Measurements from ENCODE around the gene EARS2. TPM values are rescaled to one million over a fixed set of nuclear protein-coding genes. Genes with fewer than 3 reads are reported as not detected.

EARS2 gene
- total and polyA plus RNA-seq, 9 donors, result 9.5 to 29.0 (median 18.5) TPM

DNA sequence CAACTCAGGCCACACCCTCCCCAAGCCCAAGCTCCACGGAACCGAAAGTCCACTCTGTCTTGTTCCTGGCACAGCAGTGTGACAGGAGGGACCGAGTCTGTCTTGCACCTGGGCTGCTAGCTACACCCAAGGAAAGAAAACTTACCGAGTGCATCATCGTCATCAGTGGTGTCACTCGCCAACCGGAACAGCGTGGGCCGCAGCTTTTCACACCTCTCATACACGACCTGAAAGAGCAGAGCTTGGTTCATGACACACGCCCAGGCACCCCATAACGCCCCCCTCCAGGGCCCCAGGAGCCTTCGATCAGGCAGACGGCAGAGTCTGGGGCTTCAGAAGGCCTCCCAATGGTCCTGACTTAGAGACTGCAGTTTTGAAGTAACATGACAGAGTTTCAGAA lies 74.4 kb downstream of the EARS2 start:
- H3K36me3 ChIP-seq, result no peaks in the 10 kb centered on the region
- no peak for DNase-seq
- no peak overlapping the region for H3K4me3 ChIP-seq
- no peaks in the 10 kb centered on the region for H3K9me3 ChIP-seq
- 84 to 90% (median 86%) methylated on average over 14 of the region's 14 CpGs for WGBS, 3 donors
- H3K4me1 ChIP-seq (ENCODE audit: insufficient read depth), result no peaks in the 10 kb centered on the region
- intact Hi-C loops (cut with DNase I), result no loop called here
- no peak for TF ChIP-seq CTCF (IDR thresholded peaks at IDR 0.05)
- no peak for TF ChIP-seq EP300 (IDR thresholded peaks at IDR 0.05)
- no peak for TF ChIP-seq POLR2A (IDR thresholded peaks at IDR 0.05)
- H3K27me3 ChIP-seq, result no peaks in the 10 kb centered on the region
- H3K27ac ChIP-seq, result no peak overlapping the region

DNA sequence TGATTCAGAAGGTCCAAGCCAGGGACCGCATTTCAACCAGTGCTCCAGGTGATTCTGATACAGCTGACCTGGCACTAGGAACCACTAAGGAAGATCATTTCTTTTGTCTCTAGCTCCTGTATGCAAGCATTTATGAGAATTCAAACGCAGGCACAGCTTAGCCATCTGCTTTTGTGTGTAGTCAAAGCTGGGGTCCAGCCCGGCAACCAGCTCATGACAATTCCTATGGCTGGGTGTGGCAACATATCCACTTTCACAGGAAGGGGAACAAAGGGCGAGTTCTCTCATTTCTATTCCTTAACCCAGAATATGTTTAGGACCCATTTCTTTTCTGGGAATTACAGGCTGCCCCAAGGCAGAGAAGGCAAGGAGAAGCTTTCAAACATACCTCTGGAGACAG lies 76.9 kb downstream of the EARS2 start:
- WGBS, 3 donors, result 92 to 94% (median 93%) methylated on average over 4 of the region's 4 CpGs
- Histone ChIP-seq H3K36me3 (no peaks in the 10 kb centered on the region), H3K4me1 (ENCODE audit: insufficient read depth) (no peaks in the 10 kb centered on the region), H3K4me3 (no peak overlapping the region), H3K27ac (no peak overlapping the region), H3K27me3 (no peaks in the 10 kb centered on the region), H3K9me3 (no peaks in the 10 kb centered on the region)
- DNase-seq, result no peak
- intact Hi-C loops (cut with DNase I), result no loop called here
- TF ChIP-seq POLR2A (IDR thresholded peaks at IDR 0.05), result no peak
- no peak for TF ChIP-seq EP300 (IDR thresholded peaks at IDR 0.05)
- TF ChIP-seq CTCF (IDR thresholded peaks at IDR 0.05), result no peak

- H3K4me3 ChIP-seq, result no peak overlapping the region
- intact Hi-C loops (cut with DNase I), result no loop called here
- H3K27me3 ChIP-seq, result no peaks in the 10 kb centered on the region
- DNase-seq, result no peak
- H3K9me3 ChIP-seq, result no peaks in the 10 kb centered on the region
- H3K36me3 ChIP-seq, result no peaks in the 10 kb centered on the region
- no peak for TF ChIP-seq EP300 (IDR thresholded peaks at IDR 0.05)
- TF ChIP-seq CTCF (IDR thresholded peaks at IDR 0.05), result no peak
- TF ChIP-seq POLR2A (IDR thresholded peaks at IDR 0.05), result no peak
- H3K27ac ChIP-seq, result no peak overlapping the region
- WGBS, 3 donors, result 89 to 91% (median 90%) methylated on average over 3 of the region's 3 CpGs
- H3K4me1 ChIP-seq (ENCODE audit: insufficient read depth), result no peaks in the 10 kb centered on the region
Observed at GRCh38 chr16:23479138-23479537, 78.0 kb downstream of the EARS2 start.

GRCh38 chr16:23478566-23478965 lies 78.6 kb downstream of the EARS2 start:
- Histone ChIP-seq H3K9me3 (no peaks in the 10 kb centered on the region), H3K4me1 (ENCODE audit: insufficient read depth) (no peaks in the 10 kb centered on the region), H3K27me3 (no peaks in the 10 kb centered on the region), H3K36me3 (no peaks in the 10 kb centered on the region), H3K27ac (no peak overlapping the region), H3K4me3 (no peak overlapping the region)
- TF ChIP-seq EP300 (IDR thresholded peaks at IDR 0.05), result no peak
- no peak for TF ChIP-seq CTCF (IDR thresholded peaks at IDR 0.05)
- no peak for TF ChIP-seq POLR2A (IDR thresholded peaks at IDR 0.05)
- 90 to 92% (median 92%) methylated on average over 3 of the region's 3 CpGs for WGBS, 3 donors
- intact Hi-C loops (cut with DNase I), result no loop called here
- DNase-seq, result no peak

GRCh38 chr16:23476289-23476688 lies 80.9 kb downstream of the EARS2 start:
- H3K36me3 ChIP-seq, result no peaks in the 10 kb centered on the region
- H3K27me3 ChIP-seq, result no peaks in the 10 kb centered on the region
- 94 to 96% (median 96%) methylated on average over 1 of the region's 1 CpG for WGBS, 3 donors
- intact Hi-C loops (cut with DNase I), result no loop called here
- TF ChIP-seq EP300 (IDR thresholded peaks at IDR 0.05), result no peak
- TF ChIP-seq CTCF (IDR thresholded peaks at IDR 0.05), result no peak
- no peaks in the 10 kb centered on the region for H3K4me1 ChIP-seq (ENCODE audit: insufficient read depth)
- no peak overlapping the region for H3K4me3 ChIP-seq
- H3K27ac ChIP-seq, result no peak overlapping the region
- DNase-seq, result no peak
- H3K9me3 ChIP-seq, result no peaks in the 10 kb centered on the region

Measured in ovary (tissue), 9 donors.